ENCODE data around the gene ITGA3. TPM values are rescaled to one million over a fixed set of nuclear protein-coding genes. Genes with fewer than 3 reads are reported as not detected.

Gene ITGA3
- total and polyA plus RNA-seq, 2 of the 13 experiments (the other 11 are each of a cell fraction or from before 2014, with no cell fraction given), result 0.48 to 0.69 TPM

DNA sequence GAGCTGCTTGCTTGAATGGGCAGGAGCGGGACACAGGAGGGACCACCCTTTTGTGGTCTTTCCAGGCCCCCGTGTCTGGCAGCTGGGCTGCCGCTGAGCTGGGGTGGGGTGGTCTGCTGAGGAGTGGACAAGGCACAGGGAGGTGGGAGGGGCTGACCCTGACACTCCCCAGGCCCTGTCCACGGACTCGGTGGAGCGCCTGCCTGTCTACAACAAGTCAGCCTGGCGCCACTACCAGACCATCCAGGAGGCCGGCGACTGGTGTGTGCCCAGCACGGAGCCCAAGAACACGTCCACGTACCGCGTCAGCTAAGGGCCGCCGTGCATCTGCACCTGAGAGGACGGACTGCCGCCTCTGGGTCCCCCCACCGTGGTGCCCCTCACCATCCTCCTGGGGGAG lies 53.9 kb downstream of the ITGA3 start:
- ChIA-PET POLR2A (interaction anchor here (1.2 kb wide), 1 partner anchor 16 kb away, joined by 3 read pairs; no protein-coding TSS in a partner anchor), CTCF (ENCODE audit: low intra/inter-chr PET ratio, low total read pairs) (no interaction called here)
- in situ Hi-C loops (cut with HindIII; ENCODE audit: extremely low pct_ligation_motif_present, low pct_unique_long_range_greater_than_20kb) (no loop called here), intact Hi-C loops (cut with micrococcal nuclease; ENCODE audit: unreplicated experiment) (loop anchor here (2.0 kb wide), 1 partner anchor 15 kb away; the partner anchor contains the start of gene PDK2)
- Histone ChIP-seq H3K36me3 (replicated peaks in 1 of 2; ENCODE audit: control insufficient read depth in 1 of 2, insufficient read depth in 2 of 2, low read length in 2 of 2) (no peaks in the 10 kb centered on the region; a peak in 1 of 5 replicates), H3K4me3 (replicated peaks in 1 of 3; ENCODE audit: insufficient read depth in 1 of 3, low read depth in 2 of 3, low read length in 3 of 3) (no peak overlapping the region), H3K27me3 (ENCODE audit: control insufficient read depth in 1 of 2, insufficient read depth in 2 of 2, low read length in 2 of 2) (no peaks in the 10 kb centered on the region), H3K9me3 (ENCODE audit: low read length) (no peaks in the 10 kb centered on the region), H3K4me1 (ENCODE audit: insufficient read depth, low read length) (peaks cover 58% of the 10 kb centered on the region), H3K9ac (ENCODE audit: insufficient read depth, low read depth, low read length) (no peak overlapping the region), H2AFZ (ENCODE audit: low read length) (no peak overlapping the region), H4K20me1 (ENCODE audit: insufficient read depth, low read length) (no peaks in the 10 kb centered on the region), H3K79me2 (ENCODE audit: insufficient read depth, low read length) (no peaks in the 10 kb centered on the region), H3K4me2 (ENCODE audit: low read depth, low read length) (no peak overlapping the region), H3K27ac (ENCODE audit: extremely low read length, insufficient read depth, low read length) (no peak overlapping the region)
- DNase-seq (ENCODE audit: low spot score) (no peak), ATAC-seq (no peak), FAIRE-seq (no peak)
- 96% methylated on average over 13 of the region's 19 CpGs for WGBS (ENCODE audit: low lambda C conversion rate)
- BruUV-seq (replicated peaks), result no TSS peak
- no peak for TF ChIP-seq ZNF234 (CRISPR knock-in tag; conservative IDR thresholded peaks at IDR 0.05)
- no peak for TF ChIP-seq RFXANK (CRISPR knock-in tag; IDR thresholded peaks at IDR 0.05)
- TF ChIP-seq, protein P1, sequence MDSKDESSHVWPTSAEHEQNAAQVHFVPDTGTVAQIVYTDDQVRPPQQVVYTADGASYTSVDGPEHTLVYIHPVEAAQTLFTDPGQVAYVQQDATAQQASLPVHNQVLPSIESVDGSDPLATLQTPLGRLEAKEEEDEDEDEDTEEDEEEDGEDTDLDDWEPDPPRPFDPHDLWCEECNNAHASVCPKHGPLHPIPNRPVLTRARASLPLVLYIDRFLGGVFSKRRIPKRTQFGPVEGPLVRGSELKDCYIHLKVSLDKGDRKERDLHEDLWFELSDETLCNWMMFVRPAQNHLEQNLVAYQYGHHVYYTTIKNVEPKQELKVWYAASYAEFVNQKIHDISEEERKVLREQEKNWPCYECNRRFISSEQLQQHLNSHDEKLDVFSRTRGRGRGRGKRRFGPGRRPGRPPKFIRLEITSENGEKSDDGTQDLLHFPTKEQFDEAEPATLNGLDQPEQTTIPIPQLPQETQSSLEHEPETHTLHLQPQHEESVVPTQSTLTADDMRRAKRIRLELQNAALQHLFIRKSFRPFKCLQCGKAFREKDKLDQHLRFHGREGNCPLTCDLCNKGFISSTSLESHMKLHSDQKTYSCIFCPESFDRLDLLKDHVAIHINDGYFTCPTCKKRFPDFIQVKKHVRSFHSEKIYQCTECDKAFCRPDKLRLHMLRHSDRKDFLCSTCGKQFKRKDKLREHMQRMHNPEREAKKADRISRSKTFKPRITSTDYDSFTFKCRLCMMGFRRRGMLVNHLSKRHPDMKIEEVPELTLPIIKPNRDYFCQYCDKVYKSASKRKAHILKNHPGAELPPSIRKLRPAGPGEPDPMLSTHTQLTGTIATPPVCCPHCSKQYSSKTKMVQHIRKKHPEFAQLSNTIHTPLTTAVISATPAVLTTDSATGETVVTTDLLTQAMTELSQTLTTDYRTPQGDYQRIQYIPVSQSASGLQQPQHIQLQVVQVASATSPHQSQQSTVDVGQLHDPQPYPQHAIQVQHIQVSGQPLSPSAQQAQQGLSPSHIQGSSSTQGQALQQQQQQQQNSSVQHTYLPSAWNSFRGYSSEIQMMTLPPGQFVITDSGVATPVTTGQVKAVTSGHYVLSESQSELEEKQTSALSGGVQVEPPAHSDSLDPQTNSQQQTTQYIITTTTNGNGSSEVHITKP (CRISPR knock-in tag; IDR thresholded peaks at IDR 0.05; ENCODE audit: low read depth), result no peak
- no peak for TF ChIP-seq ZNF780A (CRISPR knock-in tag; IDR thresholded peaks at IDR 0.05)
- TF ChIP-seq, protein P2, sequence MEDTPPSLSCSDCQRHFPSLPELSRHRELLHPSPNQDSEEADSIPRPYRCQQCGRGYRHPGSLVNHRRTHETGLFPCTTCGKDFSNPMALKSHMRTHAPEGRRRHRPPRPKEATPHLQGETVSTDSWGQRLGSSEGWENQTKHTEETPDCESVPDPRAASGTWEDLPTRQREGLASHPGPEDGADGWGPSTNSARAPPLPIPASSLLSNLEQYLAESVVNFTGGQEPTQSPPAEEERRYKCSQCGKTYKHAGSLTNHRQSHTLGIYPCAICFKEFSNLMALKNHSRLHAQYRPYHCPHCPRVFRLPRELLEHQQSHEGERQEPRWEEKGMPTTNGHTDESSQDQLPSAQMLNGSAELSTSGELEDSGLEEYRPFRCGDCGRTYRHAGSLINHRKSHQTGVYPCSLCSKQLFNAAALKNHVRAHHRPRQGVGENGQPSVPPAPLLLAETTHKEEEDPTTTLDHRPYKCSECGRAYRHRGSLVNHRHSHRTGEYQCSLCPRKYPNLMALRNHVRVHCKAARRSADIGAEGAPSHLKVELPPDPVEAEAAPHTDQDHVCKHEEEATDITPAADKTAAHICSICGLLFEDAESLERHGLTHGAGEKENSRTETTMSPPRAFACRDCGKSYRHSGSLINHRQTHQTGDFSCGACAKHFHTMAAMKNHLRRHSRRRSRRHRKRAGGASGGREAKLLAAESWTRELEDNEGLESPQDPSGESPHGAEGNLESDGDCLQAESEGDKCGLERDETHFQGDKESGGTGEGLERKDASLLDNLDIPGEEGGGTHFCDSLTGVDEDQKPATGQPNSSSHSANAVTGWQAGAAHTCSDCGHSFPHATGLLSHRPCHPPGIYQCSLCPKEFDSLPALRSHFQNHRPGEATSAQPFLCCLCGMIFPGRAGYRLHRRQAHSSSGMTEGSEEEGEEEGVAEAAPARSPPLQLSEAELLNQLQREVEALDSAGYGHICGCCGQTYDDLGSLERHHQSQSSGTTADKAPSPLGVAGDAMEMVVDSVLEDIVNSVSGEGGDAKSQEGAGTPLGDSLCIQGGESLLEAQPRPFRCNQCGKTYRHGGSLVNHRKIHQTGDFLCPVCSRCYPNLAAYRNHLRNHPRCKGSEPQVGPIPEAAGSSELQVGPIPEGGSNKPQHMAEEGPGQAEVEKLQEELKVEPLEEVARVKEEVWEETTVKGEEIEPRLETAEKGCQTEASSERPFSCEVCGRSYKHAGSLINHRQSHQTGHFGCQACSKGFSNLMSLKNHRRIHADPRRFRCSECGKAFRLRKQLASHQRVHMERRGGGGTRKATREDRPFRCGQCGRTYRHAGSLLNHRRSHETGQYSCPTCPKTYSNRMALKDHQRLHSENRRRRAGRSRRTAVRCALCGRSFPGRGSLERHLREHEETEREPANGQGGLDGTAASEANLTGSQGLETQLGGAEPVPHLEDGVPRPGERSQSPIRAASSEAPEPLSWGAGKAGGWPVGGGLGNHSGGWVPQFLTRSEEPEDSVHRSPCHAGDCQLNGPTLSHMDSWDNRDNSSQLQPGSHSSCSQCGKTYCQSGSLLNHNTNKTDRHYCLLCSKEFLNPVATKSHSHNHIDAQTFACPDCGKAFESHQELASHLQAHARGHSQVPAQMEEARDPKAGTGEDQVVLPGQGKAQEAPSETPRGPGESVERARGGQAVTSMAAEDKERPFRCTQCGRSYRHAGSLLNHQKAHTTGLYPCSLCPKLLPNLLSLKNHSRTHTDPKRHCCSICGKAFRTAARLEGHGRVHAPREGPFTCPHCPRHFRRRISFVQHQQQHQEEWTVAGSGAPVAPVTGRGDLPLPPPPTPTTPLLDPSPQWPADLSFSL (CRISPR knock-in tag; IDR thresholded peaks at IDR 0.05), result no peak
- TF ChIP-seq FOXP1 (IDR thresholded peaks at IDR 0.05), result no peak
- TF ChIP-seq FOXP1 (CRISPR knock-in tag; IDR thresholded peaks at IDR 0.05), result no peak
- TF ChIP-seq ZNF350 (CRISPR knock-in tag; IDR thresholded peaks at IDR 0.05; ENCODE audit: borderline replicate concordance, low read depth), result no peak
- TF ChIP-seq NAIF1 (CRISPR knock-in tag; IDR thresholded peaks at IDR 0.05; ENCODE audit: borderline replicate concordance), result no peak
- TF ChIP-seq SMYD3 (CRISPR knock-in tag; IDR thresholded peaks at IDR 0.05), result no peak
- TF ChIP-seq SALL1 (CRISPR knock-in tag; IDR thresholded peaks at IDR 0.05), result no peak
- no peak for TF ChIP-seq BHLHE40 (IDR thresholded peaks at IDR 0.05; ENCODE audit: low read length)
- TF ChIP-seq ZC3H4 (CRISPR knock-in tag; IDR thresholded peaks at IDR 0.05; ENCODE audit: borderline replicate concordance), result no peak
- no peak for TF ChIP-seq SIX1 (CRISPR knock-in tag; IDR thresholded peaks at IDR 0.05; ENCODE audit: borderline replicate concordance)
- no peak for TF ChIP-seq FOXJ3 (CRISPR knock-in tag; IDR thresholded peaks at IDR 0.05; ENCODE audit: borderline replicate concordance)
